SH-SY5Y (cell line): ENCODE results near the gene PLG.

Experiments
- GATA2 ChIP-seq: IDR thresholded peaks from 2 replicates; pipeline ENCODE4 v1.6.1; 2011; ENCODE audit warnings: mild to moderate bottlenecking, low read depth, low read length
- GATA3 ChIP-seq: IDR thresholded peaks from 2 replicates; pipeline ENCODE4 v1.6.1; 2011; ENCODE audit warnings: low read depth, mild to moderate bottlenecking, low read length, moderate library complexity

DNA sequence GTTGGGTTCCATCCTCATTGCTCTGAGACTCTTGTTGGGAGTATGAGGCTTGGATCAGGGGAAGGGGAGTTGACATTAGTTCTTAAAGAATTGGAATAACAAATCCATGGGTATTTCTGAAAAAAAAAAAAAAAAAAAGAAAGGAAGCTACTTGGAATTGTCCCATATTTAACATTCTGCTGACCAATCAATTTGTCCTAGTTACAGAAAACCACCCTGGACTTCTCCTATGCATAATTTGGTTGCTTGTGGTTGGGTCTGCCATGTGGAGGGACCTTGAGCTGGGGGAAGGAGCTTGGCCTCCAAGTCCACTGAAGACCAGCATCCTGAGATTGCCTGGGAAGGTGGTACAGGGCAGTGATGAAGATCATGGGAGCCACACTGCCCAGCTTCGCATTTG, 32.6 kb downstream of the PLG start:
- no peak for TF ChIP-seq GATA2
- TF ChIP-seq GATA3, result no peak
